ENCODE measurements around the gene NOL8.

Gene NOL8

DNA sequence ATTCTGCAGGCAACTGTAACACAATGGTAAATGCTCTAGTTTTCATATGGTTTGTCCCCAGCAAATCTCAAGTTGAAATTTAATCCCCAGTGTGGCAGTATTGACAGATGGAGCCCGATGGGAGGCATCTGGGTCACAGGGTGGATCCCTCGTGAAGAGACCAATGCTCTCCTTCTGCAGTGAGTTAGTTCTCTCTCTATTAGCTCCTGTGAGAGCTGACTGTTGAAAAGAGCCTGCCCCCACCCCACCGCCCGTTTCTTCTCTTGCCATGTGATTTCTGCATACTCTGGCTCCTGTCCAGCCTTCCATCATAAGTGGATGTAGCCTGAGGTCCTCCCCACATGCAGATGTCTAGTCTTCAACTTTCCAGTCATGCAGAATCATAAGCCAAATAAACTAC, 58.7 kb downstream of the NOL8 start:
- DNase-seq (ENCODE audit: low spot score), result no peak

DNA sequence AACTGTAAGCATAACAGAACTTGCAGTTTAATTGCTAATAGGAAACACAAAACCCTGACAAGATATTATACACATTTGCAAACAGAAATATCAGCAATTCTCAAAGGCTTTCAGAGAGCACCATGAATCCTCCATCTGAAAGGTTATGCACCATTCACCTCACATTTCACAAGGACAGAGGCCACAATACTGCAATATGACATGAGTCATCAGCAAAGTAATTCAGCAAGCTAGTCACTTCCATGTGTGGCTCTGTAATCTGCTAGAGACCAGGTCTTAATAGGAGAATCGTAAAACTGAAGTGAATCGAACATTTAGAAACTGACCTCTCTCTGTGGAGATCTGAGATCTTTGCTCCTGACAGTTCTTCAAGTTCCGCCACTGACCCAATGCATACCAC, 60.0 kb downstream of the NOL8 start:
- DNase-seq (ENCODE audit: low spot score), result no peak

DNA sequence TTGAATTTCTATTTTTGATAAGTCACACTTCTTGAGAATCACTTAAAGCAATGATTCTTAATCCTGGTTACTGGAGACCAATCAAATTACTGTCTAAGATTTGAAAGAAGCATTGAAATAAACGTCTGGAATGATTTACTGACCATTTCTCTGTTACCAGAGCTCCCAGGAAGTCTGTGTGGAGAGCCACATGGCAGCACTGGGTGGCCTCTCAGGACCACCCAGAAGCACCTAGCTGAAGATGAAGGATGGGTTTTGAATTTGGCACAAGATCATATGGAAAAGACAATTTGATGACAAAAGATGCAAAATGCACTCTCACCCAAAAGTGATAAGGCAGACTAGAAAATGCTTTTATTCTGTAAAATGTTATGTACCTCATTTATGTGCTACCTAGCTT, 62.0 kb downstream of the NOL8 start:
- DNase-seq (ENCODE audit: low spot score), result no peak

DNA sequence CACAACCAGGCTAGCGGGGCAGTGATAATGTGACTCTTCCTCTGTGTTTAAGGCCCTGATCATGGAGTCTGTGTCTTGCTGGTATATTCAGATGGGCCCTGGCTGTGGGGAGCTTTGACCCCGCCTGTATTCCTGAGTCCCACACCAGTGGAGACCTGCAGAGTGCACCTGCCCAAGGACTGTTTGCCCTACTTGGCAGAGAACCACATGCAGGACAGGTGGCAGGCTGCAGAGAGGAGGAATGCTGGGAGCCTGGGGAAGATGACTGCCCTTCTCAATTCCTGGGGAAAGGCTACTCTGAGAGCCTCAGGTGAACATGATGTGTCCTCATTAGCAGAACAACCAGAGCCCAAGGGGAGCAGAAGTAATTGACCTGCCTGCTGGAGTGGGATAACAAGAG, 67.8 kb downstream of the NOL8 start:
- no peak for DNase-seq (ENCODE audit: low spot score)

DNA sequence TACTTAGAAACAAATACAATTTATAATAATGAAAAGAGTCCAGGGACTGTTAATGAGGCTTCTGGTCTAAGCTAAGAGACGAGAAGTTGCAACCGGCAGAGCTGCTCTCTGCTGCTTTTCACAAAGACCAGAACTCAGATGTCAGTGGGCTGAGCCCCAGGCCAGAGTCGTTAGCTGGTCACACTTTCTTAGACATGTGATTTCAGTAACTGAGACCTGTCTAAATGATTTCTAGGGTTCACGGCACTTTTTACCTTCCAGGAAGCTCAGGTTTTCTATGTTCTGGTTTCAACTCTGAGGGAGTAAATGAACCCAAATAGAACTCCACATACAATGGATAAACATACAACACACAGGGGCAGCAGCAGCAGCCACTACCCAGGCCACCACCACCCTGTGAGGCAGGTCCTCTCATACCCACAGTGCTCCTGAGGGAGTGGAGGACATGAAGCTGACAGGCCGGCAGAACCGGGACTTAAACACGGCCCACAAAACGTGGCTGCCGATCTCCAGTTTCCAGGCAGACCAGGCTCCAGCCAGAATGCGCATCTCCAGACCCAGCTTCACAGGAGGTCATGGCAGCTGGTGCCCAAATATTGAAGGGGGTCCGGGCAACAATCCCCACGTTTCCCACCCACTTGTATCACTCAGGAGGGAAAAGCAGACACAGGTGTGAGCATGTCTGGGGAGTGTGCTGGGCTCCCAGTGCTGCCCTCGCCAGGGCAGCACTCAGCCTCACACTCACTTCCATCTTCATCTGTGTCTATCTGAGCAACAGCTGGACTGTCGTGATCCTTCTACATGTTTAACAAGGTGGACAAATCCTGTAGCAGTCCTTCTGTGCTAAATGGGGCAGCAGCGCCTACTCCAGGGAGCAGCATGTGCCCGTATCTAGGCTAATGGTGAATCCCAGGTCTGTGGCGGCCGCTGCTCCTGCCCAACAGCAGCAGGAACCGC, 70.5 kb downstream of the NOL8 start:
- DNase-seq (ENCODE audit: low spot score), result no peak

DNA sequence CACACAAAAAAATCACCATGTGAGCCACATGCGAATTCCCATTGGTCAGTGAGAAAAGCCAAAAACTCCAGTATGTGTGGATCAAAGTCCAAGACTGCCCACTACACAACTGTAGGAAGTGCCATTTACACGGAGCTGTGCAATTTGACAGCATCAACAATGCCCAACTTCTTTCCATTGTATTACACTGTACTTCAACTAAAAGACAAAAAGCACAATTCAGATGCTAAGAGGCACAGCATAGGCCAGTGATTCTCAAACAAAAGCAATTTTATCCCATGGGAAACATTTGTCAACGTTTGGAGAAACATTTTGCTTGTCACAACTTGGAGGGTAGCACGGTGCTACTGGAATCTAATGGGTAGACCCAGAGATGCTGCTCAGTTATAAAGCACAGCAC, 71.5 kb downstream of the NOL8 start:
- DNase-seq (ENCODE audit: low spot score), result no peak

DNA sequence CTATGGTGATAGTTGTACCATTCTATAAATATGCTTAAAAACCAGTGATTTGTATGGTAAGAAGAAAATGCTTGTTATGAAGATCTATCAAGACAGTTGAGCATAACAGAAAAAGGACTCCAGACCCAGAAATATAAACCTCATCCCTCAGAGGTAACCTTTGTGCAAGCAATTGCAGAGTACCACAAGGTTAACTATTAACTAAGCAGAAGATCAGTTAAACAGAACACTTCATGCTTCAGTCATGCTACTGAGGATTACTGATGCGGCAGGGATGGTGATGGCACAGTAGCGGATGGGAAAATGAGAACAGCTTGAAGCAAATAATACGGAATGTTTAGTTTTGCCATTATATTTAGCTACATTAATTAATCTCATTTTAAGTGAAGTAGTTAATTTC, 77.2 kb downstream of the NOL8 start:
- no peak for DNase-seq (ENCODE audit: low spot score)
